CMK (cell line): ENCODE data around the gene IFT80.
"Not testable (repeated sequence)": the region's sequence is repeated elsewhere in the genome, so short reads cannot be mapped to it uniquely, and the experiment has no call there.

Experiments used
- DNase-seq: peaks from one replicate; pipeline ENCODE4 v3.0.0-alpha.2; 2010; ENCODE audit warnings: low read depth

The IFT80 gene

DNA sequence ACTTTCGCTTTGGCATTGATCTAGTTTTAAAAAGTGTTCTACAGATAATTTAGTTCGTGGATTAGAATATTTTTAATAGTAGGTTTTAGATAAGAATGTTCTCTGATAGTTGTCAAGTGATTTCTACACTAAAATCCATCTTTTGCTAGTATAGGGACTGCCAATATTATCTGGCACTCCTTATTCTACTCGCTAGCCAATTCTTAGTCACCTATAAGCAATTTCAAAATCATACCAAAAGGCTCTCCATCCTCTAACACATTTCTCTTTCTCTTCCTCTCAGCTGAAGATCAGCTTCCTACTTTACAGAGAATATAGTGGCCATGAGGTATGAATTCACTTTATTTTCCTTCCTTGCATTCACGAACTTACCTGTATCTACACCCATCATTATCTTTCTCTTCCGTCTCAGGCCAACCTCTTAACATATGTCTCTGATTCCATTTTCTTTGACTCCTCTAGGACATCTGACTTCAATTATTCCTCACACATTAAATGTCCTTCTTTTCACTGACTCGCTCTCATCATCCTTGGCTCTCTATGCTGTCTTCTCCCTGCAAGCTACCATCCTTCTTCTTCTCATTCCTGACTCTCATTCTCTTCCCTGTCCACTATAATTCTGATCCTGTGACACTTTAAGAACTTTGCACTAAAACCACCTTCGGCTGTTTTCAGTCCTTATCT, 138.3 kb downstream of the IFT80 start:
- DNase-seq, result no peak

DNA sequence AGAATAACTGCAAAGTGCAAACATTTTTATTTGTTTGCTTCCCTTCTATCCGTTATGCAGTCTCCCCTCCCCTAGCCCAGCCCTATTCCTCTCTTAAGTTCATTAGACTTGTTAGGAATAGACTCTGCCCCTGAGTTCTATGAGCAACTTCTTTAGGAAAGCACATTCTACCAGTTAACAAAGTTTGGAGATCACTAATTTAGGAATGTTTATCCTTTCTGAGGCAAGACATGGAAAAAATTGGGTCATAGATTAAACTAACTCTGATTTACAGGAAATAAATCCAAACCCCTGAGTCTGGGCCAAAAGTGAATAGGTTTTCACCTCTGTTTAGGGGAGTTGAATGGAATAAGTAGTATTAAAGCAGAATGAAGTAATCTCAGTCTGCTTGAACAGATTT, 139.4 kb downstream of the IFT80 start:
- DNase-seq, result no peak

DNA sequence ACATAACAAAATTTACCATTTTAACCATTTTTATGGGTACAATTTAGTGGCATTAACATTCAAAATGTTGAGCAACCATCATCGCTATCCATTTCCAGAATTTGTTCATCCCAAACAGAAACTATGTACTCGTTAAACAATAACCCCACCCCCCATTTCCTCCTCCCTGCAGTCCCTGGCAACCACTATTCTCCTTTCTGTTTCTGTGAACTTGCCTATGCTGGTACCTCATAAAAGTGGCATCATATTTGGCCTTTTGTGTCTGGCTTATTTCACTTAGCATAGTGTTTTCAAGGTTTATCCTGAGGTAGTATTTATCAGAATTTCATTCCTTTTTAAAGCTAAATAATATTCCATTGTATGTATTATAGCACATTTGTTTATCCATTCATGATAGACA, 141.4 kb downstream of the IFT80 start:
- DNase-seq, result no peak

DNA sequence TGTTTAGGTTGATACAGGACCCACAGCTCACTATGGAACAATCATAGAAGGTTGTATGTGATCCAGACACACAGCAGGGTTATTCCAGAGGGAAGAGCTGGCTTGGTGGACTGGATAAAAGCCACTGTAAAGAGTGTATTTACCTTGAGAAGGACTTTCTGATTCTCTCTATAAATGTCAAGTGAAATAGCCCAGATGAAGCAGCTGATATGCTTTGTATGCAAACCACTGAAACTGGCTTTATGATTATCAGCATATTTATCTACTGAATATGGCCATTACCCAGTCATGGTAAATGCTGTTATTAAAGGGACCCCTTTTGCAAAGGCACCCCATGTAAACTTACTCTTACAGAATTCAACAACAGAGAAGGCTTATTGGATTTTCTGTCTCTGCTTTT, 145.7 kb downstream of the IFT80 start:
- no peak for DNase-seq

DNA sequence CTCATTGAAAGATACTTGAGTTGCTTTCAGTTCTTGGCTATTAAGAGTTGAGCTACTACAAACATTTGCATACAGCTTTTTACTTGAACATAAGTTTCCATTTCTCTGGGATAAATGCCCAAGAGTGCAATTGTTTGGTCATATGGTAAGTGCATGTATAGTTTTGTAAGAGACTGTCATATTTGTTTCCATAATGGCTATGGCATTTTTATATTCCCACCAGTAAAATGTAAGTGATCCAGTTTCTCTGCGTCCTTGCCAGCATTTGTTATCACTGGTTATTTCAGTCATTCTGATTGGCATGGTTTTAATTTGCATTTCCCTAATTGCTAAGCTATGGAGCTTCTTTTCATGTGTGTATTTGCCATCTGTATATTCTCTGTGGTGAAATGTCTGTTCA, 151.3 kb downstream of the IFT80 start:
- DNase-seq, result no peak

DNA sequence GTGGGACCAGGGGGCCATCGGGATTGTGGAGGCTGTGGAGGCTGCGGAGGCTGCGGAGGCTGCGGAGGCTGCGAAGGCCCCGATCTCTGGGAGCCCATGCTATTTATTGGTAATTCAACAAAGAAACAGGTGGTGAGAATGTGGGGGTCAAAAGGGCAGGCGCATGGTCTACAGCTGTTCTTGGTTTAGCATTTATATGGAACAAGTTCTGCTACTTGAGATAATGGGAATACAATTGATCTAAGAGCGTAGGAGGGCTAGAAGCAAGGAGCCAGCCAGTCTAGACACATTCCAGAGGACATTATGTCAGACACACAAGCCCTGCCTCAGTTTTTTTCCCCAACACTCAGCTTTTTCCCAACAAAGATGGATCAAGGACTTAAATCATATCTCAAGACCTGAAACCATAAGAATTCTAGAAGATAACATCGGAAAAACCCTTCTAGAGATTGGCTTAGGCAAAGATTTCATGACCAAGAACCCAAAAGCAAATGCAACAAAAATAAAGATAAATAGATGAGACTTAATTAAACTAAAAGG, 153.7 kb downstream of the IFT80 start:
- no peak for DNase-seq

DNA sequence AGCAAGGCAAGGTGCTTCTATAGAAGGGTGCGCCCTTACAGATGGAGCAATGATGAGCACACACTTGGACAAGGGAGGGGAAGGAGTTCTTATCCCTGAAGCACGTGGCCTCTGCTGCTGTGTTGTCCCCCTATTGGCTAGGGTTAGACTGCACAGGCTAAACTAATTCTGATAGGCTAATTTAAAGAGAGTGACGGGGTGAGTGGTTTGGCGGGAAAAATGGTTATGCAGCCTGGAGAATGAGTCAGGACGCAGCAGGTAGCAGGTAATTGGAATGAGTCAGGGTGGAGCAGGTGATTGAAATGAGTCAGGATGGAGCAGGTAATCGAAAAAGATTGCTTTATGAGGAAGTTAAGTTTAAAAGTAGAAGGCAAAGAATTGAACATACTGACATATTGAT, 158.3 kb downstream of the IFT80 start:
- DNase-seq, result not testable (repeated sequence)

DNA sequence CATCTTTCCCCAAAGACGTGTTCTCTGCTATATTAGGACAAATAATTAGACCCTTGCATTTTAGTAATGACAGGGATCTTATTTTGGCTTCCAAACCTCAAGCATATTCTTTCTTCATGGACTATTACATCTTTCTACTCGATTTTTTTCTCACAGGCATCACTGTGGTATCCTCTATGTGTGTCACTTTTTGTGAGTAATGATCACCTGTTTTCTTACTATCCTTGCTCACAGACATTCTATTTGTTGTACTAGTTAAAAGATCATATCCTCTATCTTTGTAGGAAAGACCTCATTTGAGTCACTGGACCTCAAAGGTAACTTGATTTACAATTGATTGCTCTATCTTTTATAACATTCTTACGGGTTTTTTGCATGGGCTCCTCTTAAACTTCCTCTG, 167.0 kb downstream of the IFT80 start:
- DNase-seq, result no peak

DNA sequence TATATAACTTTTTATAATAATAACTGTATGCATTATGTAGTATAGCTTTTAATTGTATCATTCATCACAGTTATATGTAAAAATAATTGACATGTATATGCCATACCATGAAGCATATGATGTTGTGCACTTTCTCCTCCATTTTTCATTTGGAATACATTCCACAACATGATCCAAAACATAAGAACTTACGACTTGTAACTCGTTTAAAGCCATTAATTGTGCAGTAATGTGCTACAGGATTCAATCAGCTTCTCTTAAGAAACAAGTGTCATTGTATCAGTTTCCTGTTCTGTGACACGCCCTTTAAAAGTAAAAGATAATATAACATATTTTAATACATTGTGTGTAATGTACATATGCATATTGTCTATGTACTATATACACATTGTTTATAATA, 171.6 kb downstream of the IFT80 start:
- DNase-seq, result no peak

DNA sequence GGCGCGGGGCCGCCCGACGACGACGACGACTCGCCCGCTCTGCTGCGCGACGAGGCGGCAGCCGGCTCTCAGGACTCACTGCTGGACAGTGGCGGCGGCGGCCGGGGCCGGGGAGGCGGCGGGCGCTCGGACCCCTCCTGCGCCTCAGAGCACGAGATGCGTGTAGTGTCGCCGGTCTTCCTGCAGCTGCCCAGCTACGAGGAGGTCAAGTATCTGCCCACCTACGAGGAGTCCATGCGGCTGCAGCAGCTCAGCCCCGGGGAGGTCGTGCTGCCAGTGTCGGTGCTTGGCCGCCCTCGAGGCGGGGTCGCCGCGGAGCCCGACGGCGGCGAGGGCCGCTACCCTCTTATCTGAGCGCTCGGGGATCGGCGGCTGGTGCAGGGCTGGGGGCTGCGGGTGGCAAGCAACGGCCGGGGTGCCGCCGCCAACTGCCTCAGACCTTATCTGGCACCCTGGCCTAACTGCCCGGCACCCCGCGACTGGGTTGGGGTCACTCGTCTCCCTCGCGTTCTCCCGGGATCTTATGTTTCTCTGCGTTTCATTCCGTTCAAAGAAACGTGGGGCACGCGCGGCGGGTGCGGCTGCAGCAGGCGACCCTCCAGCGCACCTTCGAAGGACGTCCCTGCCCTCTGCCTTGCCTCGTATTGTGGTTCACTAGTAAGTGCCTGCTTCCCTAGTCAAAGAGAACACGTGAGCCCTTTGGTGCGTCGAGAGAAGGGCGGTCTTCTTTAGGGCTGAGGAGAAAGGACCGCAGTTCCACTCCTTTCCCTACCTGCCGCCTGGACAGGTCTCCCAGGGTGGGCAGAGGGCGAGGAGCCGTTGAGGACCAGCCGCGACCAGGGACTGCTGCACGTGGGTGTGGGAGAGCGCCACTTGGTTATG, 172.8 kb downstream of the IFT80 start:
- no peak for DNase-seq

DNA sequence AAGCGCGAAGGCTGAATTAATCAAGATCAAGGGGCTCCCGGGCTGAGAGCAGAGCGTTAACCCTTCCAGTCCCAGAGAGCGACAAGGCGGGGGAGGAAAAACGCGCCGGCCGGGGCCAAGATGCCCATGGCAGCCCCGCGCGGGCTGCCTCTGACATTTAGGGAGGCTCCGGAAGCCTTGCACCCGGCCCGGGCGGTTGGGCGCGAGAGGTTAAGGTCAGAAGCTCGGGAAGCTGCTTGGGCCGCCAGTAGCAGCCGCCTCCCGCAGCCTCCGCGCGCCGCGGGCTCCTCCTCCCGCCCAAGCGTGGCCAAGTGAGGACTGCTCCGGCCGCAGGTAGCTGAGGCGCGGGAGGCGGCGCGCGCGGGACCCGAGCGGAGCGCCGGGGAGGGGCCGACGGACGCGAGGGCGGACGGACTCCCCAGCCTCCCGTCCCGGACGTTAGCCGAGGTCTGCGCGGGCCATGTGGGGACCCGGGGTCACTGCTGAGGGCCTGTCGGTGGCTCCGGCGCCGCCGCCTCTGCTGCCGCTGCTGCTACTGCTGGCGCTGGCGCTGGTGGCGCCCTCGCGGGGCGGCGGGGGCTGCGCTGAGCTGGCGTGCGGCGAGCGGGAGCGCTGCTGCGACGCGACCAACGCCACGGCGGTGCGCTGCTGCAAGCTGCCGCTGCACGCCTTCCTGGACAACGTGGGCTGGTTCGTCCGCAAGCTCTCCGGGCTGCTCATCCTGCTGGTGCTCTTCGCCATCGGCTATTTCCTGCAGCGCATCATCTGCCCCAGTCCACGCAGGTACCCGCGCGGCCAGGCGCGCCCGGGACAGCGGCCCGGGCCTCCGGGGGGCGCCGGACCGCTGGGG, 173.6 kb downstream of the IFT80 start, which contains the start of gene C3orf80:
TSS of gene C3orf80 (plus strand) at position 247 of the 850 bp plus-strand sequence. CDS start at position 461, 214 bp downstream.
- no peak for DNase-seq

DNA sequence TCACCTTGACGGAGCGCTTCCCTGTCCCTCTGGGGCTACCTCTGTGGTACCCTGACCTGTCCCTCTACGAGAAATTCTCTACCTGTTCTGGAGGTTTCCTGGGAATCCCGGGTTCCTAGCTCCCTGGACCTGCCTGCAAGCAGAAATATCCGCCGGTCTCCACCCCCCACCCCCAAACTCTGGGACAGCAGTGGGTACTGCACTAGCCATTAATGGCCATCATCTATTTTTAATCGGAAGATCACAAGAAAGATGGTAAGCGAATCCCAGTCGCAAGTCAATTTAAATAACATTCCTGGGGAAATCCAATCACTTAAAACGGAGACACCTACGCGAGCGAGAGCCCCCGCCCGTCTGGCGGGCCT, 174.2 kb downstream of the IFT80 start:
- DNase-seq, result no peak

DNA sequence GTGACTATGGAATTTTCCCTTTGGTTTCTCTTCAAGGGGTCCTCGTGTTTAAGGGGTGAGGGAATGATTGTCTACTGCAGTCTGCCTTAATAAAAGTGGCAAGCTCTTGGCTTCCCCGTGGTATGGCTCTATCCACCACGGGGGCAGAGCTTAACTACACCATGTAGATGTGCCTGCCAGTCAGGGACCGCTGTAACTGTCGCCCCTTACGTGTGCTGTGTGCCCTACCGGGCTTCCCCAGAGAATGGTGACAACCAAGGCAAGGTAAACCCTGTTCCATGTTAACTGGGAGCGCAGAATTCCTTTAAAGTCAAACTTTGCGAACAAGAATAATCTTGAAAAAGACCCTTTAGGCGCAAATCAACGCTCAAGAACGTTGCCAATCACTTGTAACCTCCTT, 174.8 kb downstream of the IFT80 start:
- no peak for DNase-seq

DNA sequence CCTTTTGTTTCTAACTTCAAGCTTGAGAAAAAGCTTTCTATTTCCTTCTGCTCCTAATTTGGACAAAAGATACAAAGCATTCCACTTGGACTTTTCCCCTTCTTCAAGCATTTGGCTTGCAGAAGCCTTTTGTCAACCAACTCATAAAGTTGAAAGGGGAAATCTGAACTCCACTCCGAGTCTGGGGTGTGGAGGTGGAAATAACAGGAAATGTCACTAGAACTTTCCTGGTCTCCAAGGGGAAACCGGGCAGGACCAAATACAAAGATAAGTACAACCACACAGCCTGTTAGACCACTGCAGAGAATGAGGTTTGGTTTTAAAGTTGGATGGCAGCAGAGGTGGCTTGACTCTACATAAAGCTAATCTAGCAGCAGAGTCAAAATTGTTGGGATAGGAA, 178.0 kb downstream of the IFT80 start:
- no peak for DNase-seq

DNA sequence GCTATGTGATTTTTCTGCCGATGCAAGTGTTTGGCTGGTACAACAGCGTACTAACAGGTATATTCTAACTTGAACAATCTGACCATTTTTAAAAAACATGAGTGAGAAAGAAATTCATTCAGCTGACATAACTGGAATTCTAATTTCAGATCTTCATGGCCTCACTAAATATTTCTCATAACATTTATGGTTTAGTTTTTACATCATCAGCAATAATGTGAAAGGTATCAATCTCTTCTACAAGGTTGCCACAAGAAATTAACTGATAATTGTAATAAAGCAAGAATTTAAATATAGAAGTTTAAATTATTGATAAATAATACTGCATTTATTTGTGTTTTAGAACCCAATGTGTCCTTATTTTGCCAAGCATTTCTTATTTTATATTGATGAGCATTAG, 179.0 kb downstream of the IFT80 start:
- no peak for DNase-seq

DNA sequence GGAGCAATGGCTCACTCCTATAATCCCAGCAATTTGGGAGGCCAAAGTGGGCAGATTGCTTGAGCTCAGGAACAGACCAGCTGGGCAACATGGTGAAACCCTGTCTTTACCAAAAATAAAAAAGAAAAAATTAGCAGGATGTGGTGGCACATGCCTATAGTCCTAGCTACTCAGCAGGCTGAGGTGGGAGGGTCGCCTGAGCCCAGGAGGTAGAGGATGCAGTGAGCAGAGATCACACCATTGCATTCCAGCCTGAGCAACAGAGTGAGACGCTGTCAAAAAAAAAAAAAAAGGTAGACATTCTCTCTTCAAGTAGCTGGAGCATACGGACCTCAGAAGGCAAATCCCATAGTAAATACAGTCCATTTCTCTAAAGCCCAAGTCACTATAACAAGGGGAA, 180.9 kb downstream of the IFT80 start:
- DNase-seq, result no peak

DNA sequence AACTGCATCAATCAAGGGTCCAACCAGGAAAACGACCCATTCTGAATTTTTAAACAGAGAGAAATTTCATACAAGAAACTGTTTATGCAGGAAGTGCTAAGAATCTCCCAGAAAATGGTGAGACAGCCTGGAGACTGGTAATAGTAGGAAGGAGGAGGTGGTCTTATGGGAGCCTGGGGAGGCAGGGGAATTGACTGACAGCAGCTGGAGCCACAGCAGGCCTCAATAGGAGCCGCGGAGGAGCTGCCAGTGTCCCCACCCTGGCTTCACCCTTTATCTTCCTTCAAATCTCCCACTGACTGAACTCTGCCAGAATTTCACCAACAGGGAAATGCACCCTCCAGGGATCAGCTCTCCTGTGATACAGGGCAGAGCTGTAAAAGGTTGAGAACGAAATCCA, 181.3 kb downstream of the IFT80 start:
- DNase-seq, result no peak

DNA sequence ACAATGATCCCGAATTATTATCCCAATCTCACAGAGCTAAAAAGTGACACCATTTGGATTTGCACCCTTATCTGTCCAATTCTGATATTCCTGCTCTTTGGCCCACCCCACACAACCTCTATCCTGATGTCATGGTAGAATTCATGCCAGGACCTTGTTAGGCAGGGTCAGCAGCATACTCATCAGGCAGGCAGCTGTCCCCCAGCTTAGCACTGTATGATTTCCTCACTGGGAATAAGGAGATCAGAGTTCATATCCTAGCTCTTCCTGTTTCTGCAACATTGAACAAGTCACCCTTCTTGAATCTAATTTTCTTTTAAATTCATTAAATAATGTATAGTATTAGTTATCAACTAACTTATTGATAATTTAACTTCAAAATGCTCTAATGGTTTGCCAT, 185.8 kb downstream of the IFT80 start:
- DNase-seq, result no peak

DNA sequence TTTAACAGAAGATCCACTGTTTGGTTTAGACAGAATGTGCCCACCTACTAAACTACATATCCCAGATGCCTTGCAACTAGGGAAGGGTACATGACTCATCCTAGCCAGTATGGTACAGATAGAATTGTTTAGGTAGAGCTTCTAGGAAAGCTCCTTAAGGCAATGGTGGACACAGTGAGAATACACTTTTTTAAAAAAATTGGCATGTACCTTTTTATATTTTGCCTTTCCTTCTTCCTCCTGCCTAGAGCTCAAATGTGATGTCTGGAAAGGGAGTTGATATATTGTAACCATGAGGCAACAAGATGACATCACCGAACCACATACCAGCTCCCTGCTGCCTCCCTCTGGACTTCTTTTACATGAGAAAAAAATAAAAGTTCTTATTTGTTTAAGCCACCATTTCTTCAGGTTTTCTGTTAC, 188.2 kb downstream of the IFT80 start:
- no peak for DNase-seq

DNA sequence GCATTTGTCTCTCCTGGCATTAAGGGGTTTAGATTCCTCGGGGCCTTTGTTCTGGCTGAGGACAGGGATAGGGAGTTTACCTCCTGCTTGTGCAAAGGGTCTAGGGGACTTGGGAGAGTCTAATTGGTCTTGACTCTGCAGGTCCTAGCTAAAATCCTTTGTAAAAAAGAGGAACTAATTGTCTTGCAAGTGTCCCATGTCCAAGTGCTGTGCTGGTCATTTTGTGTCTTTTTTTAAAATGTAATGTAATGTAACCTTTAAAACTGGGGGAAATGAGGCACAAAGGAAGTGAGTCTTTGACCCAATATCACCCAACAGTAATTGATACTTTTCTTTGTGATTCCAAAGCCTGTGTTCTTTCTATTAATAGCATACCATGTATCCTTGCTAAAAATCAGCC, 188.7 kb downstream of the IFT80 start:
- DNase-seq, result no peak
